Measurements from ENCODE around the gene PCDHB7.
"Not testable (repeated sequence)": the region's sequence is repeated elsewhere in the genome, so short reads cannot be mapped to it uniquely, and the experiment has no call there.

The PCDHB7 gene

GRCh38 chr5:141223112-141223783 lies 50.8 kb downstream of the PCDHB7 start, which contains the start of gene PCDHB14:
TSS of gene PCDHB14 (plus strand) at chr5:141223343. CDS start at chr5:141223506, 163 bp downstream.
- peak in 1 of 58 donors; percentile 1 for DNase-seq

- not testable (repeated sequence) for DNase-seq
These were observed 52.4 kb downstream of the PCDHB7 start for GRCh38 chr5:141224844-141225243.

- not testable (repeated sequence) for DNase-seq
These were observed 53.0 kb downstream of the PCDHB7 start for GRCh38 chr5:141225421-141225820.

All from anterior cingulate cortex (tissue), 58 donors.